Measurements from ENCODE around the gene TMEM229B. TPM values are rescaled to one million over a fixed set of nuclear protein-coding genes. Genes with fewer than 3 reads are reported as not detected.

The TMEM229B gene
- total RNA-seq, 6 experiments from 2014 or later: 0.06 to 1.8 (median 1.2) TPM

DNA sequence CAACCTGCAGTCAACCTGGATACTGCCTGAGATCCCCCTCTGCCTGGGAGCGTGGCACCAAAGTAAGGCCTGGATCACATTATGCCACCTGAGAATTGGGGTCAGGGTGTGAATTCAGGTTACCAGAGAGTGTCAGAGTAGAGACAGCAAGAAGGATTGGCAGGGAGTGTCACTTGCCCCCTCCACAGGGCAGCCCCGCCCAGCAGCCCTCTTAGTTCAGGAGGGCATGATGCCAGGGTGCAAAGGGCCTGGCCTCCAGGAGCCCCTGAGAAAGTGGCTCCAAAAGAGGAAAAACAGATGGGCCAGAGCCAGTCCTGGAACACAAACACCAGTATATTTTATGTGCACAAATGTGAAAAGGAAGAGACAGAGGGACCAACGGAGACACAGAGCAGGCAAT is 18.6 kb downstream of the TMEM229B start:
- WGBS (ENCODE audit: insufficient coverage, low coverage, low lambda C conversion rate, missing lambda C conversion rate): 81% methylated on average over 3 of the region's 3 CpGs
- DNase-seq: no peak
- Histone ChIP-seq H3K27me3 (no peaks in the 10 kb centered on the region), H3K27ac (no peak overlapping the region), H3K36me3 (no peaks in the 10 kb centered on the region), H3K4me1 (no peaks in the 10 kb centered on the region), H3K9me3 (no peaks in the 10 kb centered on the region), H3K4me3 (no peak overlapping the region)
- no peak for ATAC-seq
- intact Hi-C loops (cut with DNase I): no loop called here
- TF ChIP-seq, protein P1, sequence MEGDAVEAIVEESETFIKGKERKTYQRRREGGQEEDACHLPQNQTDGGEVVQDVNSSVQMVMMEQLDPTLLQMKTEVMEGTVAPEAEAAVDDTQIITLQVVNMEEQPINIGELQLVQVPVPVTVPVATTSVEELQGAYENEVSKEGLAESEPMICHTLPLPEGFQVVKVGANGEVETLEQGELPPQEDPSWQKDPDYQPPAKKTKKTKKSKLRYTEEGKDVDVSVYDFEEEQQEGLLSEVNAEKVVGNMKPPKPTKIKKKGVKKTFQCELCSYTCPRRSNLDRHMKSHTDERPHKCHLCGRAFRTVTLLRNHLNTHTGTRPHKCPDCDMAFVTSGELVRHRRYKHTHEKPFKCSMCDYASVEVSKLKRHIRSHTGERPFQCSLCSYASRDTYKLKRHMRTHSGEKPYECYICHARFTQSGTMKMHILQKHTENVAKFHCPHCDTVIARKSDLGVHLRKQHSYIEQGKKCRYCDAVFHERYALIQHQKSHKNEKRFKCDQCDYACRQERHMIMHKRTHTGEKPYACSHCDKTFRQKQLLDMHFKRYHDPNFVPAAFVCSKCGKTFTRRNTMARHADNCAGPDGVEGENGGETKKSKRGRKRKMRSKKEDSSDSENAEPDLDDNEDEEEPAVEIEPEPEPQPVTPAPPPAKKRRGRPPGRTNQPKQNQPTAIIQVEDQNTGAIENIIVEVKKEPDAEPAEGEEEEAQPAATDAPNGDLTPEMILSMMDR (IDR thresholded peaks at IDR 0.05): no peak
- no peak for TF ChIP-seq POLR2A (IDR thresholded peaks at IDR 0.05)

DNA sequence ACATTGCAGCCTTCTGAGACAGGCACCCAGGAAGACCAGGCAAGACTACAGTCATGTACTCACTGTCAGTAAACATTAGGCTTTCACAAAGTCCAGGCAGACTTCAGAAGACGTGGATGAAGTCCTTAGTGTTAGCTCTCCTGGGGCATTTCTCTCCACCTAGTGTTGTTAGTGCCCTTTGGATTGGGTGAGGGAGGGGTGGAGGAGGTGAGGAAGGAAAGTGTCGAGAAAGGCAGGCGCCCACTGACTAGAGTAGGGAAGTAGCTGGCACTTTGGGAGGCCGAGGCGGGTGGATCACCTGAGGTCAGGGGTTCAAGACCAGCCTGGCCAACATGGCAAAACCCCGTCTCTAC is 20.2 kb downstream of the TMEM229B start:
- no peak for DNase-seq

DNA sequence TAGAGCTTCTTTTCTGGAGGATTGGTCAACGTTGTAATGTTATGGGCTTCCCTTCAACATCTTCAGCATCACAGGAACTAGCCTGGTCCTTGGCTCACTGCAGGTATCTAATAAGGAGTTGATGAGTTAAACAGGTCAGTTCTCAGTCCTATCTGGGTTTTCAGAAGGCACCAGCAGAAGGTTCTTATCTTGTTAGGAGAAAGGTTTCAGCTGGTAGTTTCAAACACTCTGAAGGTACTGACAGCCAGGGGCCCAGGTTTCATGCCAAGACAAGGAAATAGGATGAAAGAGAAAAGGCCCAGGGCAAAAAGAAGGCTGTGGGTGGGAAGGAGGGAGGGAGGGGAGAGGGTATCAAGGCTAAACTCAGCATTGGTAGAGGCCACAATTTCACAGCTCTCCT is 21.4 kb downstream of the TMEM229B start:
- intact Hi-C loops (cut with DNase I): no loop called here
- no peak overlapping the region for H3K27ac ChIP-seq
- ATAC-seq: no peak

More for the DNA sequence above, 20.2 kb downstream of the TMEM229B start:
- Histone ChIP-seq H3K27me3 (no peaks in the 10 kb centered on the region), H3K9me3 (no peaks in the 10 kb centered on the region), H3K36me3 (no peaks in the 10 kb centered on the region), H3K27ac (no peak overlapping the region), H3K4me1 (no peaks in the 10 kb centered on the region), H3K4me3 (no peak overlapping the region)
- 21% methylated on average over 1 of the region's 6 CpGs for WGBS (ENCODE audit: insufficient coverage, low coverage, low lambda C conversion rate, missing lambda C conversion rate)
- no peak for ATAC-seq
- intact Hi-C loops (cut with DNase I): no loop called here
- TF ChIP-seq POLR2A (IDR thresholded peaks at IDR 0.05): no peak
- TF ChIP-seq, protein P1 (IDR thresholded peaks at IDR 0.05): no peak

DNA sequence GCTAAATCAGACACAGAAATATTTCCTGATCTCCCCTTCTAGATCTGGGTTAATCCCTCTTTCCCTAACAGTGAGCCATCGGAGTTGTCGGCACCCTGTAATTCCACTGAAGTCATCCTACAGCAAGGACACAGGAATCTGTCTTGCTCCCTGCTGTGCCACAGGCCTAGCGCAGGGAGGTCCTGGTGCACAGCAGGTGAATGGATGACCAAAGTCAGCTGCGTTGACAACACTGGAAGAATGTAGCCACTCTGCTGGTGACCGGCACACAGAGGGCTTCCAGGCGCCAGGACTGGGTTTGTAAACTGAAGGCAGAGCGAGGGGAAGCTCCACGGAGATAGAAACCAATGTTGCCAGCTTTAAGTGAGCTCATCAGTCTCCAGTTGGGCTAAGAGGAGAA is 23.6 kb downstream of the TMEM229B start:
- no peak for DNase-seq
- 70% methylated on average over 5 of the region's 8 CpGs for WGBS (ENCODE audit: insufficient coverage, low coverage, low lambda C conversion rate, missing lambda C conversion rate)
- no peak for ATAC-seq
- Histone ChIP-seq H3K4me1 (no peaks in the 10 kb centered on the region), H3K9me3 (no peaks in the 10 kb centered on the region), H3K36me3 (no peaks in the 10 kb centered on the region), H3K4me3 (no peak overlapping the region), H3K27me3 (no peaks in the 10 kb centered on the region), H3K27ac (no peak overlapping the region)
- TF ChIP-seq, protein P1 (IDR thresholded peaks at IDR 0.05): no peak
- intact Hi-C loops (cut with DNase I): no loop called here

More for the DNA sequence above, 21.4 kb downstream of the TMEM229B start:
- TF ChIP-seq, protein P1 (IDR thresholded peaks at IDR 0.05): no peak
- no peak for TF ChIP-seq POLR2A (IDR thresholded peaks at IDR 0.05)
- 56% methylated on average over 1 of the region's 1 CpG for WGBS (ENCODE audit: insufficient coverage, low coverage, low lambda C conversion rate, missing lambda C conversion rate)
- H3K36me3 ChIP-seq: no peaks in the 10 kb centered on the region
- no peak for DNase-seq
- no peaks in the 10 kb centered on the region for H3K27me3 ChIP-seq
- no peaks in the 10 kb centered on the region for H3K4me1 ChIP-seq
- no peak overlapping the region for H3K4me3 ChIP-seq
- H3K9me3 ChIP-seq: no peaks in the 10 kb centered on the region

DNA sequence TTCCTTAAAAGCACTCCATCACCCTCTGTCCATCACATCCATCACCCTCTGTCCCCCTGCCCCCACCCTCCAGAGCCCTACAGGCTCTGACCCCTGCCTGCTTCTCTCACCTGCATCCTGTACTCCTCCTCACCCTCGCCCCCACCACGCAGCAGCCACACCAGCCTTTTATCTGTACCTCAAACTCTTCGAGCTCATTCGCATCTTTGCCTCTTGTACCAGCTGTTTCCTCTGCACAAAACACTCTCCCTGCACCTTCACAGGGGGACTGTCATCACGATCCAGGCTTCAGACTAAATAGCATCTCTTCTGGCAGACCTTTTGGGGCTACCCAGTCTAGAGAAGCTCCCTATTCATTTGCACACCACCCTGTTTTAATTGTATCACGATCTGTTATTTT is 24.1 kb downstream of the TMEM229B start:
- Histone ChIP-seq H3K9me3 (no peaks in the 10 kb centered on the region), H3K27me3 (no peaks in the 10 kb centered on the region), H3K36me3 (no peaks in the 10 kb centered on the region), H3K4me1 (no peaks in the 10 kb centered on the region), H3K4me3 (no peak overlapping the region), H3K27ac (no peak overlapping the region)
- WGBS (ENCODE audit: insufficient coverage, low coverage, low lambda C conversion rate, missing lambda C conversion rate): 52% methylated on average over 6 of the region's 6 CpGs
- no peak for TF ChIP-seq POLR2A (IDR thresholded peaks at IDR 0.05)
- TF ChIP-seq, protein P1 (IDR thresholded peaks at IDR 0.05): no peak
- no peak for ATAC-seq
- no peak for DNase-seq
- intact Hi-C loops (cut with DNase I): no loop called here

All from right lobe of liver (tissue), 6 donors.